ENCODE measurements around the gene RRM1. TPM values are rescaled to one million over a fixed set of nuclear protein-coding genes. Genes with fewer than 3 reads are reported as not detected.

Gene RRM1
- polyA plus RNA-seq, 1 donor (not counting 4 experiments of a cell fraction or from before 2014, with no cell fraction given) = 65.6 TPM

- dilution Hi-C loops (cut with MboI; ENCODE audit: extremely low pct_ligation_motif_present, low sequenced_read_pairs) = no loop called here
- Histone ChIP-seq H2AFZ (ENCODE audit: control insufficient read depth, low read length) (no peak overlapping the region), H3K9ac (ENCODE audit: control insufficient read depth, extremely low read depth, insufficient read depth, low read length) (no peak overlapping the region), H3K27me3 (ENCODE audit: control insufficient read depth, extremely low read depth, insufficient read depth, low read length) (no peaks in the 10 kb centered on the region), H3K9me3 (ENCODE audit: control insufficient read depth, low read depth, low read length) (no peaks in the 10 kb centered on the region), H3K79me2 (ENCODE audit: control insufficient read depth, insufficient read depth, low read length) (peaks cover 2% of the 10 kb centered on the region), H3K4me1 (ENCODE audit: control insufficient read depth, extremely low read depth, insufficient read depth, low read length) (peaks cover 30% of the 10 kb centered on the region), H3K4me2 (ENCODE audit: control insufficient read depth, extremely low read depth, insufficient read depth, low read depth, low read length) (no peak overlapping the region), H3K27ac (ENCODE audit: control insufficient read depth, insufficient read depth, low read length) (no peak overlapping the region), H3K9me1 (ENCODE audit: control insufficient read depth, extremely low read depth, insufficient read depth, low read length) (no peaks in the 10 kb centered on the region), H3K36me3 (ENCODE audit: control insufficient read depth in 2 of 2, extremely low read depth in 1 of 2, insufficient read depth in 2 of 2, low read length in 2 of 2) (peaks cover 0 to 2% of the 10 kb centered on the region in 2 experiments), H4K20me1 (ENCODE audit: control insufficient read depth, extremely low read depth, insufficient read depth, low read length) (no peaks in the 10 kb centered on the region), H3K4me3 (ENCODE audit: control insufficient read depth in 2 of 3, extremely low read depth in 1 of 3, insufficient read depth in 2 of 3, low read depth in 1 of 3, low read length in 3 of 3) (no peak overlapping the region)
- no peak for TF ChIP-seq CTCF (optimal IDR thresholded peaks at IDR 0.05 in 1 of 3, IDR thresholded peaks at IDR 0.05 in 1 of 3, conservative IDR thresholded peaks at IDR 0.05 in 1 of 3; ENCODE audit: extremely low read depth in 1 of 3, insufficient read depth in 2 of 3, low read length in 3 of 3)
- TF ChIP-seq EZH2 (IDR thresholded peaks at IDR 0.05; ENCODE audit: low read length) = no peak
- DNase-seq (ENCODE audit: low read depth, low spot score) (no peak), FAIRE-seq (no peak)
These were observed 46.3 kb upstream of the RRM1 start for GRCh38 chr11:4048340-4048739.

DNA sequence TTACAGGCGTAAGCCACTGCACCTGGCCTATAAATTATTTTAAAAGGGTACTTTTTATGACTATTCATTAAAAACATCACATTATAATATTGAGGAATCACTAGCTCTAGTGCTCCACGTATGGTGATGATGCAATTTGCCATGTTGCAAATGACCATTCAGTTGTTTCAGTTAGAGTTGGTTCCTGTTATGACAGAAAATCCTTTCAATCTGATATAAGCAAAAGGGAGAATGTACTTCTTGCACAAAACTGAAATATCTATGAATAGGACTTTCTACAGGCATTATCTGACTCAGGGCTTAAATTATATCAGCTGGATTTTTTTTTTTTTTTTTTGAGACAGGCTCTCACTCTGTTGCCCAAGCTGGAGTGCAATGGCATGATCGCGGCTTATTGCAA lies 45.6 kb upstream of the RRM1 start:
- FAIRE-seq (no peak), DNase-seq (ENCODE audit: low read depth, low spot score) (no peak)
- Histone ChIP-seq H3K4me2 (ENCODE audit: control insufficient read depth, extremely low read depth, insufficient read depth, low read depth, low read length) (no peak overlapping the region), H3K9ac (ENCODE audit: control insufficient read depth, extremely low read depth, insufficient read depth, low read length) (no peak overlapping the region), H3K79me2 (ENCODE audit: control insufficient read depth, insufficient read depth, low read length) (peaks cover 2% of the 10 kb centered on the region), H3K9me1 (ENCODE audit: control insufficient read depth, extremely low read depth, insufficient read depth, low read length) (no peaks in the 10 kb centered on the region), H3K27ac (ENCODE audit: control insufficient read depth, insufficient read depth, low read length) (no peak overlapping the region), H4K20me1 (ENCODE audit: control insufficient read depth, extremely low read depth, insufficient read depth, low read length) (no peaks in the 10 kb centered on the region), H3K9me3 (ENCODE audit: control insufficient read depth, low read depth, low read length) (no peaks in the 10 kb centered on the region), H2AFZ (ENCODE audit: control insufficient read depth, low read length) (no peak overlapping the region), H3K36me3 (ENCODE audit: control insufficient read depth in 2 of 2, extremely low read depth in 1 of 2, insufficient read depth in 2 of 2, low read length in 2 of 2) (peaks cover 0 to 2% of the 10 kb centered on the region in 2 experiments), H3K4me1 (ENCODE audit: control insufficient read depth, extremely low read depth, insufficient read depth, low read length) (peaks cover 28% of the 10 kb centered on the region), H3K4me3 (ENCODE audit: control insufficient read depth in 2 of 3, extremely low read depth in 1 of 3, insufficient read depth in 2 of 3, low read depth in 1 of 3, low read length in 3 of 3) (no peak overlapping the region), H3K27me3 (ENCODE audit: control insufficient read depth, extremely low read depth, insufficient read depth, low read length) (no peaks in the 10 kb centered on the region)
- TF ChIP-seq EZH2 (IDR thresholded peaks at IDR 0.05; ENCODE audit: low read length) = no peak
- TF ChIP-seq CTCF (optimal IDR thresholded peaks at IDR 0.05 in 1 of 3, IDR thresholded peaks at IDR 0.05 in 1 of 3, conservative IDR thresholded peaks at IDR 0.05 in 1 of 3; ENCODE audit: extremely low read depth in 1 of 3, insufficient read depth in 2 of 3, low read length in 3 of 3) = no peak
- dilution Hi-C loops (cut with MboI; ENCODE audit: extremely low pct_ligation_motif_present, low sequenced_read_pairs) = no loop called here

Data from keratinocyte (primary cell).